GM12878 (cell line): ENCODE results near the gene TP63.

Experiments
- ATF2 ChIP-seq: IDR thresholded peaks from 2 replicates; pipeline ENCODE4 v1.6.1; 2012; ENCODE audit warnings: low read length, inconsistent platforms
- E2F4 ChIP-seq: IDR thresholded peaks from 2 replicates; pipeline ENCODE4 v1.6.1; 2012; ENCODE audit warnings: low read depth, low read length, improper control_type of control experiment
- EZH2 ChIP-seq: IDR thresholded peaks from 2 replicates; pipeline ENCODE4 v1.6.1; 2012; ENCODE audit warnings: low read depth, mild to moderate bottlenecking, control low read depth, inconsistent platforms, low read length, borderline replicate concordance; ENCODE audit not compliant: control insufficient read depth
- NFYB ChIP-seq: IDR thresholded peaks from 2 replicates; pipeline ENCODE4 v1.6.1; 2011; ENCODE audit warnings: low read depth, mild to moderate bottlenecking, low read length, improper control_type of control experiment, moderate library complexity; ENCODE audit not compliant: insufficient read depth
- NRF1 ChIP-seq: conservative IDR thresholded peaks from 2 replicates; pipeline ENCODE4 v1.6.1; 2011; ENCODE audit warnings: mild to moderate bottlenecking, low read depth, low read length, improper control_type of control experiment
- POLR2AphosphoS5 ChIP-seq: IDR thresholded peaks from 2 replicates; pipeline ENCODE4 v1.6.1; 2011; ENCODE audit warnings: mild to moderate bottlenecking, low read length, inconsistent platforms
- RAD21 ChIP-seq: IDR thresholded peaks from 2 replicates; pipeline ENCODE4 v1.6.1; 2011; ENCODE audit warnings: mild to moderate bottlenecking, low read depth, low read length, moderate library complexity; ENCODE audit not compliant: insufficient read depth
- TF ChIP-seq, protein P1 (sequence below), 3 experiments: IDR thresholded peaks in 2 of 3; conservative IDR thresholded peaks in 1 of 3; 2 replicates each; pipeline ENCODE4 v1.5.1; 2011; ENCODE audit warnings: low read depth in 3 of 3, low read length in 3 of 3, mild to moderate bottlenecking in 3 of 3, control low read depth in 2 of 3, moderate library complexity in 2 of 3, inconsistent platforms in 1 of 3, mixed read lengths in 1 of 3; ENCODE audit not compliant: control insufficient read depth in 2 of 3, insufficient read depth in 1 of 3; ENCODE audit errors: extremely low read depth in 1 of 3

DNA sequence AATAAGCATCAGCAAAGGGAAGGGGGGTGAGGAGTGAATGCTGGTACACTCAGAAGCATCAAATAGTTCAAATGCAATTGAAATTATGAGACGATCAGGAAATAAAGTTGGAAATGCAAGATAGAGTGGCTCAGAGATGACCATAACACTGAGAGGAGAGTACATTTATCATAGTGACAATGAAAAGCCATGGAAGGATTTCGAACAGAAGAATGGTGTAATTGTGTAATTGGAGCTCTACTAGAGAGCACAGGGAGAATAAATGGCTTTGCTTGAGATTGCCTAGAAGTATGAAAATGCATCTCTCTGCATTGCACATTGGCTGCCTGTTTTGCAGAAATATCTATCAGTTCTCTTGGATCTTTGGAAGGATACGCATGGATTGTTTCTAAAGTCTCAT is 163.3 kb downstream of the TP63 start:
- TF ChIP-seq RAD21 (no peak), POLR2AphosphoS5 (no peak), EZH2 (no peak), NRF1 (no peak), ATF2 (no peak), NFYB (no peak), E2F4 (no peak)
- TF ChIP-seq, protein P1, sequence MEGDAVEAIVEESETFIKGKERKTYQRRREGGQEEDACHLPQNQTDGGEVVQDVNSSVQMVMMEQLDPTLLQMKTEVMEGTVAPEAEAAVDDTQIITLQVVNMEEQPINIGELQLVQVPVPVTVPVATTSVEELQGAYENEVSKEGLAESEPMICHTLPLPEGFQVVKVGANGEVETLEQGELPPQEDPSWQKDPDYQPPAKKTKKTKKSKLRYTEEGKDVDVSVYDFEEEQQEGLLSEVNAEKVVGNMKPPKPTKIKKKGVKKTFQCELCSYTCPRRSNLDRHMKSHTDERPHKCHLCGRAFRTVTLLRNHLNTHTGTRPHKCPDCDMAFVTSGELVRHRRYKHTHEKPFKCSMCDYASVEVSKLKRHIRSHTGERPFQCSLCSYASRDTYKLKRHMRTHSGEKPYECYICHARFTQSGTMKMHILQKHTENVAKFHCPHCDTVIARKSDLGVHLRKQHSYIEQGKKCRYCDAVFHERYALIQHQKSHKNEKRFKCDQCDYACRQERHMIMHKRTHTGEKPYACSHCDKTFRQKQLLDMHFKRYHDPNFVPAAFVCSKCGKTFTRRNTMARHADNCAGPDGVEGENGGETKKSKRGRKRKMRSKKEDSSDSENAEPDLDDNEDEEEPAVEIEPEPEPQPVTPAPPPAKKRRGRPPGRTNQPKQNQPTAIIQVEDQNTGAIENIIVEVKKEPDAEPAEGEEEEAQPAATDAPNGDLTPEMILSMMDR (IDR thresholded peaks at IDR 0.05 in 2 of 3, conservative IDR thresholded peaks at IDR 0.05 in 1 of 3; ENCODE audit: control insufficient read depth in 2 of 3, extremely low read depth in 1 of 3, insufficient read depth in 1 of 3, low read depth in 3 of 3, low read length in 3 of 3): no peak
